Mucosa of descending colon (tissue), 3 donors: Measurements from ENCODE around the gene SLC37A2. TPM values are rescaled to one million over a fixed set of nuclear protein-coding genes. Genes with fewer than 3 reads are reported as not detected.

ENCODE experiments used
- ATAC-seq: fragments of 200-7000 bp; cut with Tn5 transposase; one replicate; pipeline ENCODE4 v1.9.1; 2020; ENCODE audit warnings: mild to moderate bottlenecking, moderate library complexity
- DNase-seq, 3 donors: peaks; one replicate each; pipeline ENCODE4 v3.0.0-alpha.2; 2020
- H3K36me3 ChIP-seq: fragments of 200-600 bp; one replicate; pipeline ENCODE4 v1.8.0; 2021; ENCODE audit warnings: low read depth, mild to moderate bottlenecking
- H3K4me1 ChIP-seq: fragments of 200-600 bp; one replicate; pipeline ENCODE4 v1.8.0; 2021; ENCODE audit warnings: low read depth, mild to moderate bottlenecking
- H3K4me3 ChIP-seq: fragments of 200-600 bp; one replicate; pipeline ENCODE4 v1.8.0; 2021; ENCODE audit warnings: mild to moderate bottlenecking
- H3K9me3 ChIP-seq: fragments of 200-600 bp; one replicate; pipeline ENCODE4 v1.8.0; 2021; ENCODE audit warnings: mild to moderate bottlenecking
- CTCF ChIP-seq: fragments of 200-600 bp; IDR thresholded peaks from one replicate; pipeline ENCODE4 v1.8.0; 2022; ENCODE audit warnings: antibody characterized with exemption, mild to moderate bottlenecking
- intact Hi-C, 2 donors: fragments of 100-400 bp; cut with DNase I in 1 of 2; cut with micrococcal nuclease in 1 of 2; formaldehyde crosslinking; loops; one replicate each; pipeline versions ENCODE4 v1.11.0 to v1.11.1; 2022; cut with DNase I, micrococcal nuclease
- total RNA-seq, 3 donors: library from RNA; stranded (reverse); fragmentation: NEBNext Ultra II Directional in 2 of 3; extraction: Animal tissue kit (Norgen Biotek cat#: 25700) in 2 of 3; gene quantifications; one replicate each; pipeline versions ENCODE4 v1.2.1 to v1.2.4, GENCODE V29; 2021 to 2023
- donor health status: DM: no; HTN: no; CAD: no; lungs with moderate emphysema.
- donor health status: DM: no; HTN: no; CAD: no.
- donor health status: DM: no; HTN: yes; CAD: no.

The SLC37A2 gene
- total RNA-seq, 3 donors from 2014 or later = 4.3 to 10.5 (median 6.2) TPM

DNA sequence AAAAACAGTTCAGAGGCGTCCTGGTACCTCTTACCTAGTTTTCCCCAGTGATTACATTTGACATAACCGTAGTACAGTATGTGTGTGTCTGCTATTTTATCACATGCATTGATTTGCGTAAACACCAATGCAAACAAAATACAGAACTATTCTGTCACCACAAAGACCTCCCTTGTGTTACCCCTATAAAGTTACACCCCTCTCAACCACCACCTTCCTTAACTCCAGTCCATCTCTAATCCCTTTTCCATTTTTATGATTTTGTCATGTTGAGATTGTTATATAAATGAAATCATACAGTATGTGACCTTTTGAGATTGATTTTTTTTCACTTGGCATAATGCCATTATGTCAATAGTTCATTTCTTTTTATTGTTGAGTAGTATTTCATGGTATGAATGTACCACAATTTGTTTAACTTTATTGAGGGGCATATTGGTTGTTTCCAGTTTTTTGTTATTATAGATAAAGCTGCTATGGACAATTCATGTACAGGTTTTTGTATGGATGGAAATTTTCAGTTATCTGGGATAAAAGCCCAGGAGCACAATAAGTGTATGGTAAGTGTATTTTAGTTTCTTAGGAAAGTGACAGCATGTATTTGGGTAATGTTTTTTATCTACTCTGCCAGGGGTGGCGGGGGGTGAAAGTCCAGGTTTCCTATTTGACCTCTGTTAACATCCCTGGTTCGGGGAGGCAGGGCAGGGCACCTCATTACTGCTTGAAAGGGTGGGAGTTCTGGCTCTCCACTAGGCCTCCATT lies 6.0 kb upstream of the SLC37A2 start:
- no peak for ATAC-seq
- no peak for DNase-seq

GRCh38 chr11:125057693-125058016 lies 5.5 kb upstream of the SLC37A2 start:
- Histone ChIP-seq H3K9me3 (no peaks in the 10 kb centered on the region), H3K36me3 (no peaks in the 10 kb centered on the region), H3K4me3 (no peak overlapping the region), H3K4me1 (peaks cover 4% of the 10 kb centered on the region)
- DNase-seq (no peak), ATAC-seq (no peak)
- TF ChIP-seq CTCF = no peak
- intact Hi-C loops = no loop called here

More for the DNA sequence above, 6.0 kb upstream of the SLC37A2 start:
- Histone ChIP-seq H3K4me3 (no peak overlapping the region), H3K36me3 (no peaks in the 10 kb centered on the region), H3K9me3 (no peaks in the 10 kb centered on the region), H3K4me1 (peaks cover 4% of the 10 kb centered on the region)
- intact Hi-C loops = no loop called here
- no peak for TF ChIP-seq CTCF

GRCh38 chr11:125061281-125061680 lies 1.8 kb upstream of the SLC37A2 start:
- no peak for DNase-seq
- no peak overlapping the region for H3K4me3 ChIP-seq
- H3K4me1 ChIP-seq = peaks cover 12% of the 10 kb centered on the region
- TF ChIP-seq CTCF = no peak
- H3K9me3 ChIP-seq = no peaks in the 10 kb centered on the region
- H3K36me3 ChIP-seq = no peaks in the 10 kb centered on the region
- no peak for ATAC-seq
- intact Hi-C loops = no loop called here

GRCh38 chr11:125062218-125062930 lies 731 bp upstream of the SLC37A2 start:
- DNase-seq = no peak
- no peak for TF ChIP-seq CTCF

GRCh38 chr11:125063429-125064043 lies 431 bp downstream of the SLC37A2 start:
- Histone ChIP-seq H3K9me3 (no peaks in the 10 kb centered on the region), H3K36me3 (no peaks in the 10 kb centered on the region), H3K4me1 (peaks cover 8% of the 10 kb centered on the region), H3K4me3 (peak overlapping the region; percentile 9)
- TF ChIP-seq CTCF = no peak
- no peak for DNase-seq
- intact Hi-C loops = no loop called here
- peak; percentile 9 for ATAC-seq

More at GRCh38 chr11:125062218-125062930, 731 bp upstream of the SLC37A2 start:
- Histone ChIP-seq H3K4me3 (peak overlapping the region; percentile 9), H3K9me3 (no peaks in the 10 kb centered on the region), H3K36me3 (no peaks in the 10 kb centered on the region), H3K4me1 (peaks cover 8% of the 10 kb centered on the region)
- ATAC-seq = no peak
- intact Hi-C loops = no loop called here
